WERI-Rb-1 (cell line): ENCODE measurements around the gene GAK.
A peak's percentile ranks its signal among the peaks of the same experiment; 100 is the strongest.

ENCODE experiments used
- DNase-seq: peaks from one replicate; pipeline ENCODE4 v3.0.0-alpha.2; 2020
- H3K27ac ChIP-seq: fragments of 250-450 bp; sonication (Bioruptor Pico); 2 replicates; pipeline ENCODE4 v1.5.1; 2020; ENCODE audit warnings: mild to moderate bottlenecking, moderate library complexity
- H3K27me3 ChIP-seq: fragments of 250-450 bp; sonication (Bioruptor Pico); 2 replicates; pipeline ENCODE4 v1.5.1; 2021; ENCODE audit warnings: mild to moderate bottlenecking, low read depth, moderate library complexity; ENCODE audit not compliant: insufficient read depth, severe bottlenecking
- H3K36me3 ChIP-seq: fragments of 250-450 bp; sonication (Bioruptor Pico); 2 replicates; pipeline ENCODE4 v1.5.1; 2020; ENCODE audit warnings: mild to moderate bottlenecking, moderate library complexity
- H3K4me3 ChIP-seq: 2 replicates; pipeline ENCODE4 v1.5.1; 2011; ENCODE audit warnings: low read depth, mild to moderate bottlenecking, control low read depth, low read length
- H3K9me3 ChIP-seq: fragments of 250-450 bp; sonication (Bioruptor Pico); 2 replicates; pipeline ENCODE4 v1.5.1; 2021; ENCODE audit warnings: mild to moderate bottlenecking, moderate library complexity; ENCODE audit not compliant: severe bottlenecking
- TF ChIP-seq, protein P1 (sequence below): IDR thresholded peaks from 2 replicates; pipeline ENCODE4 v1.5.1; 2011; ENCODE audit warnings: low read depth, mild to moderate bottlenecking, control low read depth, inconsistent platforms, low read length

Gene GAK

DNA sequence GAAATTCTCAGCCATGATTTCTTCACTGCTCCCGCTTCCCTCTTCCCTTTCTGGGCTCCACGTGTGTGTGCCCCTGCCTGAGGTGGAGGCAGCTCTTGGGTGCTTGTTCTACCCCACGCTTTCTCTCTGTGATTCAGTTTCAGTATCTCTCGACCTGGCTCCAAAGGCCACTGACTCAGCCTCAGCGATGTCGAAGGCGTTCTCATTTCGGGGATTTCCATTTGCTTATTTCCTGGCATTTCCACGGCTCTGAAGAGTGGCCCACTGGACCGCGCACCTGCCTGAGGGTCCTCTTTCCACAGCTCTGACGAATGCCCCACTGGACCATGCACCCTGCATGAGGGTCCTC lies 52.4 kb downstream of the GAK start:
- no peak for DNase-seq
- no peak overlapping the region for H3K4me3 ChIP-seq
- H3K27me3 ChIP-seq = no peaks in the 10 kb centered on the region
- H3K27ac ChIP-seq = no peak overlapping the region
- TF ChIP-seq, protein P1, sequence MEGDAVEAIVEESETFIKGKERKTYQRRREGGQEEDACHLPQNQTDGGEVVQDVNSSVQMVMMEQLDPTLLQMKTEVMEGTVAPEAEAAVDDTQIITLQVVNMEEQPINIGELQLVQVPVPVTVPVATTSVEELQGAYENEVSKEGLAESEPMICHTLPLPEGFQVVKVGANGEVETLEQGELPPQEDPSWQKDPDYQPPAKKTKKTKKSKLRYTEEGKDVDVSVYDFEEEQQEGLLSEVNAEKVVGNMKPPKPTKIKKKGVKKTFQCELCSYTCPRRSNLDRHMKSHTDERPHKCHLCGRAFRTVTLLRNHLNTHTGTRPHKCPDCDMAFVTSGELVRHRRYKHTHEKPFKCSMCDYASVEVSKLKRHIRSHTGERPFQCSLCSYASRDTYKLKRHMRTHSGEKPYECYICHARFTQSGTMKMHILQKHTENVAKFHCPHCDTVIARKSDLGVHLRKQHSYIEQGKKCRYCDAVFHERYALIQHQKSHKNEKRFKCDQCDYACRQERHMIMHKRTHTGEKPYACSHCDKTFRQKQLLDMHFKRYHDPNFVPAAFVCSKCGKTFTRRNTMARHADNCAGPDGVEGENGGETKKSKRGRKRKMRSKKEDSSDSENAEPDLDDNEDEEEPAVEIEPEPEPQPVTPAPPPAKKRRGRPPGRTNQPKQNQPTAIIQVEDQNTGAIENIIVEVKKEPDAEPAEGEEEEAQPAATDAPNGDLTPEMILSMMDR = no peak
- no peaks in the 10 kb centered on the region for H3K9me3 ChIP-seq
- peaks cover 79% of the 10 kb centered on the region for H3K36me3 ChIP-seq

DNA sequence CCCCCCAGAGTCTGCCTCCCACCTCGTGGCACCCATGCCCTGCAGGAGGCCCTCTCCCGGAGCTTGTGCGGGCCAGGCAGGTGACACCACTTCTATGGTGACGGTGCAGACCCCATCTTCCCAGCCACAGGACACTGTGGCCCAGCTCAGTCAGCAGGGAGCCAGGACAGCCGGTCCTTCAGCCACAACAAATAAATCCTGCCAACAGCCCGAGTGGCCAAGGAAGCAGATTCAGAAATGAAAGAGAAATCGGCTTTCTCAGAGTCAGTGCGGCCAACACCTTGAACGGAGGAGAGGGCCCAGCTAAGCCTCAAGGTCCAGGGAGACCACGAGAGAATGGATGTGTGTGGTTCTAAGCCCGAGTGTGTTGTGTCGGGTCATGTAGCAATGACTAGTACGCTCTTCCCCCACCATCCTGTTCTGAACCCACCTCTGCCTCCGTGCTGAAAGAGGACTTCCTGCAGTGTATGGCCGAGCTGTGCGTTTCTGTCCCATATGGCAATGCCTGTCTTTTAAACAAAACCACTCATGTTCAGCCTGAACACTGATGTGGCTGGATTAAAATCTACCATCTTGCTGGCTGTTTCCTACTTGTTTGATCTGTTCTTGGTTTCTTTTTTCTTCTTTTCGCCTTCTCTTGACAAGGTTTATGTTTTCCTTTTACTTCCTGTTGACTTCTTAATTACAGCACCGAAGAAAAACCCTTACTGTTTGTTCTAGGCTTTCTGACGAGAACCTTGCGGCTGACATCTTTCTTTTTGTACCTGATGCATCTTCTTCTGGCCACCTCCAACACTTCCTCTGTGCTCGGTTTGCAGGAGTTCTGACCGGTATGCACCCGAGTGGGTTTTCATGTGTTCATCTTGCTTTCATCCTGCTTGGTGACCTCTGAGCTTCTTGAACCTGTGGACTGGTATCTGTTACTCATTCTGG lies 53.1 kb downstream of the GAK start:
- no peak overlapping the region for H3K4me3 ChIP-seq
- DNase-seq = no peak
- no peaks in the 10 kb centered on the region for H3K9me3 ChIP-seq
- no peak overlapping the region for H3K27ac ChIP-seq
- peaks cover 77% of the 10 kb centered on the region for H3K36me3 ChIP-seq
- no peaks in the 10 kb centered on the region for H3K27me3 ChIP-seq
- TF ChIP-seq, protein P1 = no peak

DNA sequence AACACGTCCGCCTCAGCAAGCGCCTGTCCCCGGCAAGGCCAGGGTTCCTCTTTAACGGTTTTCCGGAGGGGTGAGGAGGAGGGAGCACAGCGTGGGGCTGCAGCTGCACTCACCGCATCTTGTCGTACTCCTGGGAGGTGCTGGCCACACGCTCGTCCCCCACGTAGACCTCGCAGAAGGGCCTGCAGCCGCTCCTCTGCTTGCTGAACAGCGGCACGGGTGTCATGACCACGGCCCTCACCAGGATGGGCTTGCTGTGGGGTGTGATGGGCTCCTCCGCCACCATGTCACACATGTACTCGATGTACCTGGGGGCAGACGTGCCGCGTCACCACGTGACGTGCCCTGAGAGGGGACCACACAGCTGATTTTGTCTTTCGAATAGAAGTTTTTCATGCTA lies 54.6 kb downstream of the GAK start:
- Histone ChIP-seq H3K4me3 (no peak overlapping the region), H3K36me3 (peaks cover 65% of the 10 kb centered on the region), H3K9me3 (no peaks in the 10 kb centered on the region), H3K27ac (no peak overlapping the region), H3K27me3 (no peaks in the 10 kb centered on the region)
- TF ChIP-seq, protein P1 = no peak
- DNase-seq = no peak

DNA sequence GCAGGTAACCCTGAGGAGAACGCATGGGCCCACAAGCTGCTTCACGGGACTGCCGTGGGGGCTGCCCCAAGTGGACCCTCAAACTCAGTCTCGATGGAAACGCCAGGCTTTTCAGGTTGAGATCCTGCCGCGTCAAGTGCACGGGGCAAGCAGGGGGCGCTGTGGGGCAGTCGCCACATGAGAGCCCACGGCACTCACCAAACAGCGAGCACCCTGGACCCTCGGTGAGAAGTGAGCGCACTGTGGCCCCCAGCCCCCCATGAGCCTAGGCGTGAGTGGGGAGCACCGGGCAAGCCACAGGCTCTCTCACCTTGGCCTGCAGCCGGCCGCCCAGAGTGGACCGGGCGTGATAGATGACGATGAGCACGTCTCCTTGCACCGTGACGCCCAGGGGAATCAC lies 55.3 kb downstream of the GAK start:
- DNase-seq = peak; percentile 29
- no peak overlapping the region for H3K27ac ChIP-seq
- H3K4me3 ChIP-seq = no peak overlapping the region
- H3K9me3 ChIP-seq = no peaks in the 10 kb centered on the region
- no peaks in the 10 kb centered on the region for H3K27me3 ChIP-seq
- H3K36me3 ChIP-seq = peaks cover 67% of the 10 kb centered on the region
- TF ChIP-seq, protein P1 = peak; percentile 64

DNA sequence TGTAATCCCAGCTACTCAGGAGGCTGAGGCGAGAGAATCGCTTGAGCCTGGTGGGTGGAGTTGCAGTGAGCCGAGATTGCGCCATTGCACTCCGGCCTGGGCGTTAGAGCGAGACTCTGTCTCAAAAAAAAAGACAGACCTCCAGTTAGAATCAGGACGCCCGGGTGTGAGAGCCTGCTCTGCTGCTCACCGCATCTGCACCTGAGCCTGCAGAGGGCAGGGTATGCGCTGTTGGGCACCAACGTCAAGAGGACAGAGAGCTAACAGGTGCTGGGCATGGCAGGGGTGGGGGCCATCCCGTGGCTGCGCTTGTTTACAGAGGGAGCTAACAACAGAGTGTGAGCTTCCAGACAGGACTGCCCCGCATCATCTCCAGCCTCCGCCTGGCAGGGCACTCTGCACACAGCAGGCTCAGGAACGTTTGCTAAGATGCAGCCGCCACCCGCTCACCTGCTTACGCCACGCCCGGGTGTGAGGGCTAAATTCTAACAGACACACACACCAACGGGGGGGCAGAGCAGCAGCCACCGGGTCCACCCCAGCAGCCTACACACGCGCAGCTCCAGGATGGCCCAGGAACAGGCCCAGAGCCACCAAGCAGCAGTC lies 56.2 kb downstream of the GAK start:
- Histone ChIP-seq H3K36me3 (peaks cover 65% of the 10 kb centered on the region), H3K4me3 (no peak overlapping the region), H3K27ac (peak overlapping the region; percentile 43), H3K9me3 (no peaks in the 10 kb centered on the region), H3K27me3 (no peaks in the 10 kb centered on the region)
- peak; percentile 26 for DNase-seq
- TF ChIP-seq, protein P1 = no peak
